ENCODE measurements around the gene SKI. TPM values are rescaled to one million over a fixed set of nuclear protein-coding genes. Genes with fewer than 3 reads are reported as not detected.

The SKI gene
- total RNA-seq, 2 experiments from 2014 or later, result 286 to 324 TPM

DNA sequence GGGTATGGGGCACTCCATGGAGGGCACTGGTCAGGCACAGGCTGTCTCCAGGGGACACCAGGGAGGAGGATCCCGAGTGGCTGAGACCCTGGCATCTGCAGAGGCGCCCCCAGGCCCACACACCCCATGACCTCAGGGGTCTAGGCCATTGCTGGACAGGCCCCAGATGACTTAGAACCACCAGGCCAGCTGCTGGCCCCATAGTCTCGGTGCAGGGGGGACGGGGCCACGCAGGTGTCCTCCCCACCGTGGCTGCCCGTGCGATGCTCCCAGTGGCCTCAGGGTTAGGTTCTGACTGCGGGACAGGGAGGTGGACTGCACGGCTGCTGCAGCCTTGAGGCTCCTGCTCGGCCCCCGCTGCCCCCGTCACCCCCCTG, 119.3 kb downstream of the SKI start:
- H3K27ac ChIP-seq (ENCODE audit: low read depth in 1 of 2, low read length in 2 of 2), result no peak overlapping the region
- Mint-ChIP-seq H3K4me1 (ENCODE audit: low read depth) (no peaks in the 10 kb centered on the region), H3K27me3 (no peaks in the 10 kb centered on the region), H3K4me3 (no peak overlapping the region), H3K36me3 (ENCODE audit: low read depth) (no peaks in the 10 kb centered on the region), H3K9me3 (no peaks in the 10 kb centered on the region), H3K27ac (no peak overlapping the region)
- no peaks in the 10 kb centered on the region for H3K27me3 ChIP-seq (ENCODE audit: control insufficient read depth in 1 of 2, insufficient read depth in 2 of 2, low read length in 2 of 2)
- H3K4me3 ChIP-seq (ENCODE audit: low read length), result no peak overlapping the region
- no peak for TF ChIP-seq CTCF (IDR thresholded peaks at IDR 0.05)
- DNase-seq, result no peak
- H3K4me1 ChIP-seq (ENCODE audit: insufficient read depth, low read length), result no peaks in the 10 kb centered on the region
- H3K36me3 ChIP-seq (ENCODE audit: insufficient read depth, low read length), result no peaks in the 10 kb centered on the region
- POLR2A ChIA-PET, result no interaction called here
- no peak for ATAC-seq (ENCODE audit: poor library complexity)
- no peaks in the 10 kb centered on the region for H3K9me3 ChIP-seq (ENCODE audit: control insufficient read depth in 1 of 2, insufficient read depth in 1 of 2, low read length in 2 of 2)
- CTCF ChIA-PET, result no interaction called here
- intact Hi-C loops (cut with DNase I, micrococcal nuclease), result no loop called here

- no peak for ATAC-seq (ENCODE audit: poor library complexity)
- Histone ChIP-seq H3K27ac (ENCODE audit: low read depth in 1 of 2, low read length in 2 of 2) (no peak overlapping the region), H3K4me1 (ENCODE audit: insufficient read depth, low read length) (no peaks in the 10 kb centered on the region), H3K9me3 (ENCODE audit: control insufficient read depth in 1 of 2, insufficient read depth in 1 of 2, low read length in 2 of 2) (no peaks in the 10 kb centered on the region), H3K27me3 (ENCODE audit: control insufficient read depth in 1 of 2, insufficient read depth in 2 of 2, low read length in 2 of 2) (no peaks in the 10 kb centered on the region), H3K4me3 (ENCODE audit: low read length) (no peak overlapping the region), H3K36me3 (ENCODE audit: insufficient read depth, low read length) (no peaks in the 10 kb centered on the region)
- ChIA-PET CTCF (no interaction called here), POLR2A (no interaction called here)
- no peaks in the 10 kb centered on the region for H3K9me3 Mint-ChIP-seq
- H3K4me3 Mint-ChIP-seq, result no peak overlapping the region
- intact Hi-C loops (cut with DNase I, micrococcal nuclease), result no loop called here
- H3K36me3 Mint-ChIP-seq (ENCODE audit: low read depth), result no peaks in the 10 kb centered on the region
- H3K4me1 Mint-ChIP-seq (ENCODE audit: low read depth), result no peaks in the 10 kb centered on the region
- H3K27ac Mint-ChIP-seq, result no peak overlapping the region
- TF ChIP-seq CTCF (IDR thresholded peaks at IDR 0.05), result no peak
- DNase-seq, result no peak
- H3K27me3 Mint-ChIP-seq, result no peaks in the 10 kb centered on the region
These were observed 119.8 kb downstream of the SKI start for GRCh38 chr1:2347896-2348295.

DNA sequence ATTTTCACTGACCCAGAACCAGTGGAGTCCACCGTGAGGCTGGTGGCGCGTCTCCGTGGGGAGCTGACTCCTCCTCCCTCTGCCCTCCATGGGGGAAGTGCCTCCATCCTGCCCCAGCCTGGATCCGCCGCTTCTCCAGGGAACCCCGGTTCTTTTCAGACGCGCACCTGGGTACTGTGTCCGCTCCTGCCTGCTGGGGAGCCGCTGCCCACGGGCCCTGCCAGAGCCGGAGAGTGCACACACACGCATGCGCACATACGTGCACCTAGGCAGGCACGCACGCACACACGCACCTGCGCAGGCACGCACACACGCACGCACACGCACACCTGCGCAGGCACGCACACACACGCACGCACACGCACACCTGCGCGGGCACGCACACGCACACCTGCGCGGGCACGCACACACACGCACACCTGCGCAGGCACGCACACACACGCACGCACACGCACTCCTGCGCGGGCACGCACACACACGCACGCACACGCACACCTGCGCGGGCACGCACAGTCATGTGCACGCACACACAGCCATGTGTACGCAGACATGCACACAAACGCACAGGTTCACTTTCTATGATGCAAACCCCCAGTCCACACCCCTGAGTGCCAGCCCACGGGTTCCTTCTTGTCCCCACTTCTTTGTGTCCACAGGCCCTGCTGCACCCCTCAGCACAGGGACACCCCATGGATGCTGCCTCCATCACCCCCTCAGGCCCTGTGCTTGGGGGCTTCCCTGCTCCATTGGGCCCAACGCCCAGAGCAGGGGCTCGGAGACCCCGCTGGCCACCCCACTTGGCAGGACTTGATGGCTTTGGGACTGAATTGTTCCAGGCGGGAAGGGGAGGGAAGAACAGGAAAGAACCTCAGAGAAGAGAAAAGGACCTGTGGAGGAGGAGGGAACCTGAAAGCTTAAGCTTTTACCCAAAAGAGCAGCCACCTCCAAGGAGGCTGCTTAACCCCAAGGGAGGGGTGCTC, 120.5 kb downstream of the SKI start:
- POLR2A ChIA-PET, result no interaction called here
- H3K27ac Mint-ChIP-seq, result no peak overlapping the region
- no peak overlapping the region for H3K4me3 Mint-ChIP-seq
- intact Hi-C loops (cut with DNase I, micrococcal nuclease), result no loop called here
- peak in 2 of 14 experiments; percentile 0 to 4 for DNase-seq
- H3K36me3 Mint-ChIP-seq (ENCODE audit: low read depth), result no peaks in the 10 kb centered on the region
- H3K4me1 ChIP-seq (ENCODE audit: insufficient read depth, low read length), result no peaks in the 10 kb centered on the region
- no peaks in the 10 kb centered on the region for H3K4me1 Mint-ChIP-seq (ENCODE audit: low read depth)
- no peaks in the 10 kb centered on the region for H3K27me3 Mint-ChIP-seq
- no peaks in the 10 kb centered on the region for H3K36me3 ChIP-seq (ENCODE audit: insufficient read depth, low read length)
- no peaks in the 10 kb centered on the region for H3K9me3 ChIP-seq (ENCODE audit: control insufficient read depth in 1 of 2, insufficient read depth in 1 of 2, low read length in 2 of 2)
- CTCF ChIA-PET, result no interaction called here
- H3K27me3 ChIP-seq (ENCODE audit: control insufficient read depth in 1 of 2, insufficient read depth in 2 of 2, low read length in 2 of 2), result no peaks in the 10 kb centered on the region
- no peak for ATAC-seq (ENCODE audit: poor library complexity)
- no peak for TF ChIP-seq CTCF (IDR thresholded peaks at IDR 0.05)
- no peak overlapping the region for H3K4me3 ChIP-seq (ENCODE audit: low read length)
- no peaks in the 10 kb centered on the region for H3K9me3 Mint-ChIP-seq
- no peak overlapping the region for H3K27ac ChIP-seq (ENCODE audit: low read depth in 1 of 2, low read length in 2 of 2)

Measured in CD4-positive, alpha-beta T cell (primary cell).